ENCODE results near the gene STXBP6.

The STXBP6 gene

DNA sequence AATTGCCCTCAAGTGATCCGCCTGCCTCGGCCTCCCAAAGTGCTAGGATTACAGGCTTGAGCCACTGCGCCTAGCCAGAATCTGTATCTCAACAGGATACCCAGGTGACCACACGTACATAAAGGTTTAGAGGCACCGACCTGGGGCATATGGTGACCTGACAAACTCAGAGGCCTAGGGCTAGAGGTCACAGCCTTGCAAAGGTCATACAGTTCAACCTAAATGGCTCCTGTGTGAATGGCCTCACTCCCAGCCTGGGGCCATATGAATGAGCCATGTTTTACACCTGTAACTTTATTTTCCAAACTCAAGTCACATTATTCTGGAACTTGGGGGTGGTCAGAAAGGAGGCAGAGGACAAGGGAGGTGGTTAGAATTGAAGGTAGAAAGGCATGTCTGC lies 10.0 kb downstream of the STXBP6 start:
- Histone ChIP-seq H3K27ac (no peak overlapping the region), H3K27me3 (peaks cover 7% of the 10 kb centered on the region), H3K4me3 (ENCODE audit: low read depth in 1 of 2, low read length in 1 of 2) (no peak overlapping the region), H3K36me3 (no peaks in the 10 kb centered on the region), H3K4me1 (ENCODE audit: control insufficient read depth in 1 of 2, insufficient read depth in 1 of 2, low read depth in 1 of 2, low read length in 1 of 2) (no peaks in the 10 kb centered on the region), H3K9me3 (no peaks in the 10 kb centered on the region)
- TF ChIP-seq, protein P1, sequence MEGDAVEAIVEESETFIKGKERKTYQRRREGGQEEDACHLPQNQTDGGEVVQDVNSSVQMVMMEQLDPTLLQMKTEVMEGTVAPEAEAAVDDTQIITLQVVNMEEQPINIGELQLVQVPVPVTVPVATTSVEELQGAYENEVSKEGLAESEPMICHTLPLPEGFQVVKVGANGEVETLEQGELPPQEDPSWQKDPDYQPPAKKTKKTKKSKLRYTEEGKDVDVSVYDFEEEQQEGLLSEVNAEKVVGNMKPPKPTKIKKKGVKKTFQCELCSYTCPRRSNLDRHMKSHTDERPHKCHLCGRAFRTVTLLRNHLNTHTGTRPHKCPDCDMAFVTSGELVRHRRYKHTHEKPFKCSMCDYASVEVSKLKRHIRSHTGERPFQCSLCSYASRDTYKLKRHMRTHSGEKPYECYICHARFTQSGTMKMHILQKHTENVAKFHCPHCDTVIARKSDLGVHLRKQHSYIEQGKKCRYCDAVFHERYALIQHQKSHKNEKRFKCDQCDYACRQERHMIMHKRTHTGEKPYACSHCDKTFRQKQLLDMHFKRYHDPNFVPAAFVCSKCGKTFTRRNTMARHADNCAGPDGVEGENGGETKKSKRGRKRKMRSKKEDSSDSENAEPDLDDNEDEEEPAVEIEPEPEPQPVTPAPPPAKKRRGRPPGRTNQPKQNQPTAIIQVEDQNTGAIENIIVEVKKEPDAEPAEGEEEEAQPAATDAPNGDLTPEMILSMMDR (IDR thresholded peaks at IDR 0.05), result no peak

DNA sequence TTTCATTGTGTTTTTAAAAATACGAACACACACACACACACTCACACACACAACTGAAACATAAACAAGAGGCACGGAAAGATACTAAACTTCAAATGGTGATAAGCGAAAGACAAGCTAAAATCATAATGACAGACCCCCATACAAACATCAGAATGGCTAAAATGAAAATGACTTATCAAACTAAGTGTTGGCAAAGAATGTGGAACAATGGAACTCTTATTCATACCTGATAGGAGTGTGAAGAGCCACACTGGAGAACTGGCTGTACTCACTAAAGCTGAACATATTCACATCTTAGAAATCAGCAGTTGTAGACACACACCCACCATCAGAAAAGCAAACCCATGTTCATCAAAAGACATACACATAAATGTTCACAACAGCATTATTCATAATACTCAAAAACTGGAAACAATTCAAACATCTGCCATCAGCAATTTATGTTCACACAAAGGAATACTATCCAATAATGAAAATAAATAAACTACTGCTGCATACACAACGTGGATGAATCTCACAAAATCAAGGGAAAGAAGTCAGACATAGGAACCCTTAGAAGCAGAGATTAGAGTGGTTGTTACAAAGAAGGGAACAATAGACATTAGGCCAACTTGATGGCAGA lies 11.8 kb downstream of the STXBP6 start:
- Histone ChIP-seq H3K27ac (no peak overlapping the region), H3K4me3 (ENCODE audit: low read depth in 1 of 2, low read length in 1 of 2) (no peak overlapping the region), H3K27me3 (no peaks in the 10 kb centered on the region), H3K4me1 (ENCODE audit: control insufficient read depth in 1 of 2, insufficient read depth in 1 of 2, low read depth in 1 of 2, low read length in 1 of 2) (no peaks in the 10 kb centered on the region), H3K36me3 (no peaks in the 10 kb centered on the region), H3K9me3 (no peaks in the 10 kb centered on the region)
- TF ChIP-seq, protein P1 (IDR thresholded peaks at IDR 0.05), result no peak

DNA sequence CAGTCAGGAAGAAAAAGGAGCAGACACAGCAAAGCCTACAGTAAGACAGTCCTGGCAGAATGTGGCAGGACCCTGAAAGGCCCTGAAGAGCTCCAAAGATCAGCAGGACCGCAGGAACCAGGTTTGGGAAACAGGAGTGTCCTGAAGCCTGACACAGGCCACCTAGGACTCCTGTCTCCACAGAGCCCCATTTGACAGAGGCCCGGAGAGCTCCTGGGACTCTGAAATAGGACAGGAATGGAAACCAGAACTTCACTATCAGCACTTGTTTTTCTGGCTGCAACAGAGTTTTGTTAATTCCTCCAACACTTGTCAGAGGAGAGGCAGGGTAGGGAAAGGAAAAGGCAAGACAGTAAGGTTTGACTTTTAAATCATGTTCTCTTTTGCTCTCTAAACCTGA lies 12.9 kb downstream of the STXBP6 start:
- no peak overlapping the region for H3K27ac ChIP-seq
- no peaks in the 10 kb centered on the region for H3K36me3 ChIP-seq
- TF ChIP-seq, protein P1 (IDR thresholded peaks at IDR 0.05), result no peak
- no peak overlapping the region for H3K4me3 ChIP-seq (ENCODE audit: low read depth in 1 of 2, low read length in 1 of 2)
- H3K4me1 ChIP-seq (ENCODE audit: control insufficient read depth in 1 of 2, insufficient read depth in 1 of 2, low read depth in 1 of 2, low read length in 1 of 2), result no peaks in the 10 kb centered on the region
- no peaks in the 10 kb centered on the region for H3K27me3 ChIP-seq
- no peaks in the 10 kb centered on the region for H3K9me3 ChIP-seq

DNA sequence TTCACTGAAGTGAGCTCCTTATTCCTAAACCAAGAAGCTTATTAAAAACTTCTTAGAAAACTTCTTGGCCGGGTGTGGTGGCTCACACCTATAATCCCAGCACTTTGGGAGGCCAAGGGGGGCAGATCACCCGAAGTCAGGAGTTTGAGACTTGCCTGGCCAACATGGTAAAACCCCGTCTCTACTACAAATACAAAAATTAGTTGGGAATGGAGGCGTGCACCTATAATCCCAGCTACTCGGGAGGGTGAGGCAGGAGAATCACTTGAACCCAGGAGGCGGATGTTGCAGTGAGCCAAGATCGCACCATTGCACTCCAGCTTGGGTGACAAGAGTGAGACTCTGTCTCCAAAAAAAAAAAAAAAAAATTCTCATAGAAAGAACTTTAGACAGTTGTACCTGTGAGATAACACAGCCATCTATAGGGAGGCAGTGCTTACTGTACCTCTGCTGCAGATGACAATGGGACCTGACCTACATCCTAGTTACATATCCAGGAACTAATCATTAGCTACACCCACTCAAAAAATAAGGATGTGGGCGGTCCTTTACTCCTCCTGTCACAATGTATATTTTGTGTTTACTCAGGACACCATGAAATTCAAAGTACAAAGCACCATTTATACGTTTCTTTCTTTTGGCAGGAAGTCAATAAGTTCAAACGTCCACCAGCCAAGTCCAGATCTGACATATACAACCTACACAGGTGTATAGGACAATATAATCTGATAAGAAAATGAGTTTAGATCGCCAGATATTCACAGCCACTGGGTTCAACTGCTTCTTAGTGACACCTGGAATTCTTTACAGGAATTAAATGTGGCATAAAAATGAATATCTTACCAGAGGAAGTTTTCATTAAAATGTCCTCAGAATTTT lies 14.9 kb downstream of the STXBP6 start:
- Histone ChIP-seq H3K4me1 (ENCODE audit: control insufficient read depth in 1 of 2, insufficient read depth in 1 of 2, low read depth in 1 of 2, low read length in 1 of 2) (no peaks in the 10 kb centered on the region), H3K4me3 (ENCODE audit: low read depth in 1 of 2, low read length in 1 of 2) (no peak overlapping the region), H3K36me3 (no peaks in the 10 kb centered on the region), H3K9me3 (no peaks in the 10 kb centered on the region), H3K27me3 (no peaks in the 10 kb centered on the region), H3K27ac (no peak overlapping the region)
- TF ChIP-seq, protein P1 (IDR thresholded peaks at IDR 0.05), result no peak

DNA sequence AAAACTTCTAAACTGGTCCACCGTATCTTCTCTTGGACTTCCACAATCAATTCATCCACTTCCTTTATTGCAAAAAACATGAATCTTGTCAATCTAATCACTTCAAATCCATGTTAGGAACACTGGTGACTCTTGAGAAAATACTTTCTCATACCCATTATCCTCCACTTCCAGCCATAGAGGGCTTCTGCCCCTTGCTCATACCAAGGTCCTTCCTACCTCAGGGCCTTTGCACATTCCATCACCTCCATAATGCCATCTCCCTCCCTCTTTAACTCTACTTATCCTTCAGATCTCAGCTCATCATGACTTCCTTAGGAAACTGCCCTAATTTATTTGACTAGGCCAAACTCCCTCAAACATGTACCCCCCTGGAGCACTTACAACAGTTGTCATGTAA lies 16.6 kb downstream of the STXBP6 start:
- Histone ChIP-seq H3K4me3 (ENCODE audit: low read depth in 1 of 2, low read length in 1 of 2) (no peak overlapping the region), H3K4me1 (ENCODE audit: control insufficient read depth in 1 of 2, insufficient read depth in 1 of 2, low read depth in 1 of 2, low read length in 1 of 2) (no peaks in the 10 kb centered on the region), H3K27me3 (no peaks in the 10 kb centered on the region), H3K9me3 (no peaks in the 10 kb centered on the region), H3K36me3 (no peaks in the 10 kb centered on the region), H3K27ac (no peak overlapping the region)
- TF ChIP-seq, protein P1 (IDR thresholded peaks at IDR 0.05), result no peak

Measured in neutrophil (primary cell).